Hepatocyte (in vitro differentiated cells): ENCODE data around the gene LSG1.

Experiments used
- CTCF ChIP-seq: fragments of 200-600 bp; sonication (generic); IDR thresholded peaks from 2 replicates; pipeline ENCODE4 v1.5.1; 2016; ENCODE audit warnings: antibody characterized with exemption, mild to moderate bottlenecking; ENCODE audit not compliant: poor library complexity
- EZH2 ChIP-seq: fragments of 200-600 bp; sonication (generic); IDR thresholded peaks from 2 replicates; pipeline ENCODE4 v1.6.1; 2016; ENCODE audit warnings: antibody characterized with exemption, mild to moderate bottlenecking, borderline replicate concordance
- EZH2phosphoT487 ChIP-seq: fragments of 200-600 bp; sonication (generic); IDR thresholded peaks from one replicate; pipeline ENCODE4 v1.6.1; 2018; ENCODE audit warnings: antibody characterized with exemption, mild to moderate bottlenecking, low read depth, moderate library complexity; ENCODE audit not compliant: unreplicated experiment, severe bottlenecking

GRCh38 chr3:194661374-194661773 is 10.6 kb downstream of the LSG1 start:
- TF ChIP-seq CTCF (no peak), EZH2 (no peak), EZH2phosphoT487 (no peak)
